Stimulated activated CD8-positive, alpha-beta memory T cell treated with anti-CD3 and anti-CD28 coated beads, Interleukin-12 subunit alpha, Interleukin-12 subunit beta, amount 100 ng/mL, for 1 hour (primary cell): ENCODE results near the gene NAP1L5.

Experiments
- DNase-seq: peaks from one replicate; pipeline ENCODE4 v3.0.0-alpha.2; 2020; ENCODE audit warnings: low read depth

NAP1L5 gene

GRCh38 chr4:88722276-88722780 is 24.7 kb upstream of the NAP1L5 start:
- DNase-seq = no peak

GRCh38 chr4:88720451-88721428 is 23.1 kb upstream of the NAP1L5 start:
- no peak for DNase-seq

GRCh38 chr4:88719381-88719780 is 21.8 kb upstream of the NAP1L5 start:
- no peak for DNase-seq

- DNase-seq = no peak
Measured at GRCh38 chr4:88718098-88718497, 20.5 kb upstream of the NAP1L5 start.

GRCh38 chr4:88713782-88714181 is 16.2 kb upstream of the NAP1L5 start:
- DNase-seq = no peak

GRCh38 chr4:88709989-88710388 is 12.4 kb upstream of the NAP1L5 start:
- no peak for DNase-seq

- no peak for DNase-seq
Measured at GRCh38 chr4:88706574-88706973, 8.9 kb upstream of the NAP1L5 start.

GRCh38 chr4:88705805-88706492 is 8.3 kb upstream of the NAP1L5 start:
- no peak for DNase-seq

GRCh38 chr4:88705223-88705622 is 7.6 kb upstream of the NAP1L5 start:
- DNase-seq = no peak

GRCh38 chr4:88702782-88703181 is 5.2 kb upstream of the NAP1L5 start:
- DNase-seq = no peak

- DNase-seq = no peak
Measured at GRCh38 chr4:88698519-88698918, 890 bp upstream of the NAP1L5 start.

- no peak for DNase-seq
Measured at GRCh38 chr4:88697141-88697540, 488 bp downstream of the NAP1L5 start.

GRCh38 chr4:88696630-88697029 is 999 bp downstream of the NAP1L5 start:
- DNase-seq = no peak

- DNase-seq = no peak
Measured at GRCh38 chr4:88693792-88694191, 3.8 kb downstream of the NAP1L5 start.

- no peak for DNase-seq
Measured at GRCh38 chr4:88690355-88690754, 7.3 kb downstream of the NAP1L5 start.

GRCh38 chr4:88681209-88681608 is 16.4 kb downstream of the NAP1L5 start:
- DNase-seq = no peak

- DNase-seq = no peak
Measured at GRCh38 chr4:88675543-88675942, 22.1 kb downstream of the NAP1L5 start.

- no peak for DNase-seq
Measured at GRCh38 chr4:88674979-88675378, 22.6 kb downstream of the NAP1L5 start.

- no peak for DNase-seq
Measured at GRCh38 chr4:88674565-88674964, 23.1 kb downstream of the NAP1L5 start.

GRCh38 chr4:88673886-88674285 is 23.7 kb downstream of the NAP1L5 start:
- no peak for DNase-seq

GRCh38 chr4:88672987-88673386 is 24.6 kb downstream of the NAP1L5 start:
- no peak for DNase-seq

- DNase-seq = no peak
Measured at GRCh38 chr4:88661739-88662138, 35.9 kb downstream of the NAP1L5 start.
